Measurements from ENCODE around the gene LSM10.

The LSM10 gene

DNA sequence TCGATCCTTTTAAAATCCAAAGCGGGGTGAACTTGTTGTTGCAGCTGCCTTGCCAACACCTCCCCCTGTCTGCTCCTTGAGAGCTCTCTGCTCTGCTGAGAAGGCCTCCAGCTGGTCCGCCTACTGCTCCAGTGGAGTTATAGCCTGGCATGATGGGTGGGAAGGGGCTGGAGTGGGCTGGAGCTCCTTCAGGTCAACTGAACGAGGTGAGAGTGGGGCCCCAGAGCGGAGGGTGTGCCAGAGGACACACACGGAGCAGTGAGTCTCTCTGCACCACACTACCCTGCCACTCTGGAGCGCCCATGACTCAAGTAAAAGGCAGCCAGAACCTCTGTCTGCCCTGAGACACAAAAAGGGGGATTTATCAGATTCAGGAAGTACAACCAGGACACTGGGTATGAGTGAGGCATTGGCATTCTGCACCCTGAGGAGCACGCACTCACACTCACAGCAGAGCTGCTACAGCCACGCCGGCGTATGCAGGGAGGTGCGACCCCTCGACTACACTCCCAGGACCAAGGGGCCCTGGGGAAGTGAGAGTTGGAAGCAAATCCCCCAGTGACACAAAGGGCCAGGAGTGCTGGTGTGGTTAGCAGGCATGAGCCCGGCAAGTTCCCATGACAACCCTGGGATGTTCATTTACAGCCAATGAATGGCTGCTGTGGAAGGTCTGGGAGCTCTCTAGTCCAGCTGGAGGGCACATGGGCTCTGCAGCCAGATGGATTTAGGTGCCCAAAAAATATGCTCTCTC, 46.3 kb downstream of the LSM10 start:
- DNase-seq (ENCODE audit: low read depth) = no peak

DNA sequence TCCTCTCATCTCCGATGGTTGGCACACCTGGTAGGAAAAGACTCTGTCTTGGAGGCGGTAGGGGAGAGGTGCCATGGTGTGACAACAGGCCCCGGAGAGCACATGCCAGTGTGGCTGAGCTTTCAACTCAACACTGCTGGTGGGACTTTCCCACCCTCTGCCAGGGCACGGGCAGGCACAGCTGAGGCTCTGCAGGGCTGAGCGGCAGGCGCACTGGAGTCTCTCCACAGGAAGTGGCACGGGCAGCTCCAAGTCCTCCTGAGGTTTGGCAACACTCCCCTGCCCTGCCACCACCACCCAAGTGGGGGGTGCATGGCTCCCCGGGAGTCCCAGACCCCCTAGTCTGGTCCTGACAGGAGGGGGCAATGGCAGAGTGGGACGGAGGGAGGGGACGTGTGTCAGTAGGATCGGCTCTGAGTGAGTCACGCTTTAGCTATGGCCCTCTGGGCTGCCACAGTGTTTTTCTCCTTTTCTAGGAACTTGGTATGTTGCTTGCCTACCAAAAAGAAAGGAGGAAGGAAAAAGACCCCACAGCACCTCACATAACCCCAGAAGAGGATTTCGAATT, 47.0 kb downstream of the LSM10 start:
- no peak for DNase-seq (ENCODE audit: low read depth)

DNA sequence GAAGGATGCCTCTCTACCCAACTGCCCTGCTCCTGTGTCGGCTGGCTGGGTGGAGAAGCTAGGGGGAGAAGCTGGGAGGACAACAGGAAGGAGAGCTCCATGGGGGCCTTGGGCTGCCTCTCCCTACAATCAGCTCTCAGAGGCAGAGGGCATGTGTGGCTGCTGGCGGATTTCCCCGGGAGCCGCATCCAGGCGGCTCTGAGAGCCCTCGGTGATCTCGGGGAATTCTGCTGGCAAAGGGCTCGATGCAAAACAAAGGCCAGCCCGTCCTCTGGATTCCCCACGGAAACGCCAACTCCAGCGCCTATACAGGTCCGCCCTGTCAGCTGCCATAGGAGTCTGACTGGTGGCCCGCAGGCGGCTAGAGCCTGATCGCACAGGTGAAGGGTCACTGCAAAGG, 47.9 kb downstream of the LSM10 start:
- DNase-seq (ENCODE audit: low read depth) = no peak

DNA sequence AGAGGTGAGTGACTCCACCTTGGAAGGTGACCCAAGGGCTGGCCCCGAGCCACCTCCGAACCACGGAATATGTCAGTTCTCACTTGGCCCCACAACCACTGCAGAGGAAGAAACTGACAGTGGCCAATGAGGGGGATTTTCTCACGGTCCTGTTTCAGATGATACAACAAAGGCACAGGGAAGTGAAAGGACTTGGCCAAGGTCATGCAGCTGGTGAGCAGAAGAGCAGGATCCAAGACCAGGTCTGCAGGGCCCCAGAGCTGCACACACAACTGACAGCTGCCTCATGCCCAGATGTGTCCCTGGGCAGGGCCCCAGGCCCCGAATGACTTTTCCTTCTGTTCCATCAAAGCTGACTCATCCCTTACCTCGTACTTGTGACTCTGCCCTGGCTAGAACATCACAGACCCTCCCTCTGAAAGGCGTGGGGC, 48.5 kb downstream of the LSM10 start:
- DNase-seq (ENCODE audit: low read depth) = no peak

DNA sequence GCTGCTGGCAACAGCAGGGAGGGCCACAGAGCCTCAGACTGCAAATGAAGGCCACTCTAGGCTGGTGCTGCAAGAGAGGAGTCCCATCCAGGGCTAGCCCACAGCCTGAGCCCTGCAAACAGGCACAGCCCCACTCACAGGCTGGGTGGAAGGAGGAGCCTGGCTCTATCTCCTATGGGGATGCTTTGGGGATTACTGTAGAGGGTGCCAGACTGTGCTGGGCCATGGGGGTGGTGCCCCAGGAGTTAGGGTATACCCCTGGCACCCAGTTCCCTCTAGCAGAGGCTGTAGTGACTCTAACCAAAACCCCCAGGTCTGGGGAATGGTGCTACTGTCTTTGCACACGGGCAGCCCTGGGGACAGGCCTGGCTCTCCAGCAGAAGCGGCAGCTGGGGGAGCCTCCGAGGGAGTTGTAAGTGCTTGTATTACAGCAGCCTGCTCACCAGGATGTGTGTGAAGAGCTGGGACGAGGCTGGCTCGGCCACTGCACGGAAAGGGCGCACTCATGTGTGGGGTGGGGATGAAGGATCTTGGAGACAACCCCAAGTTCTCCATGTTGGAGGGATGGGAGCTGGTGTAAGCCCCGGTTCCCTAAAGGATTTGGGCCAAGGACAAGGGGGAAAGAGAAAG, 50.9 kb downstream of the LSM10 start:
- DNase-seq (ENCODE audit: low read depth) = no peak

DNA sequence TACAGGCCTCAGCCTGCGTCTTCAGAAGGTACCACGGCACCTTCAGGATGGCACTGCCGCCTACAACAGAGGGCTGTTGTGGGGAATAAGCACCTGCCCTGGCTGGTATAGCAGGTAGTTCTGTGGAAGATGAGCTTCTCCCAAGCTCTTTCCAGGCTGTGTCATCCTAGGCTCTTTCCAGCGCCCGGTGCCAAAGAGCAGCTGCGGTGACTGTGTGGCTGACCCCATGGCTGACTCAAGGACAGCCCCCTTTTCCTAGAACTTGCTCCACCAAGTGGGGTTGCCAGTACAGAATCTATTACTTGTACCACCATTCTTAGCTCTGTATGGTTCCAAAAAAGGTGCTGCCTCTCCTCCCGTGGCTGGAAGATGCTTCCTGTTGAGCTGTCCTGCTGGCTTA, 52.4 kb downstream of the LSM10 start:
- DNase-seq (ENCODE audit: low read depth) = no peak

DNA sequence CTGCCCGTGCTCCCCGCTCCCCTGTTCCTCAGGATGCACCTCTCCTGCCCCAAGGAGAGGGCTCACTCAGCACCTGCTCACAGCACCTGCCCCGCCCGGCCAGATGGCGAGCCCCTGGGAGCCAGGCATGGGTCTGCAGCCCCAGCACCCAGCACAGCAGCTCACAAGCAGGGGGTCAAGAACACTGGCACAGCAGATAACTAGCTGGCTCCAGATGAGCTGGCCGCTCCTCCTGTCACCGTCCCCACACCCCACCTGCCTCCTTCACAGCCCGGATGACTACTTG, 53.4 kb downstream of the LSM10 start:
- DNase-seq (ENCODE audit: low read depth) = no peak

DNA sequence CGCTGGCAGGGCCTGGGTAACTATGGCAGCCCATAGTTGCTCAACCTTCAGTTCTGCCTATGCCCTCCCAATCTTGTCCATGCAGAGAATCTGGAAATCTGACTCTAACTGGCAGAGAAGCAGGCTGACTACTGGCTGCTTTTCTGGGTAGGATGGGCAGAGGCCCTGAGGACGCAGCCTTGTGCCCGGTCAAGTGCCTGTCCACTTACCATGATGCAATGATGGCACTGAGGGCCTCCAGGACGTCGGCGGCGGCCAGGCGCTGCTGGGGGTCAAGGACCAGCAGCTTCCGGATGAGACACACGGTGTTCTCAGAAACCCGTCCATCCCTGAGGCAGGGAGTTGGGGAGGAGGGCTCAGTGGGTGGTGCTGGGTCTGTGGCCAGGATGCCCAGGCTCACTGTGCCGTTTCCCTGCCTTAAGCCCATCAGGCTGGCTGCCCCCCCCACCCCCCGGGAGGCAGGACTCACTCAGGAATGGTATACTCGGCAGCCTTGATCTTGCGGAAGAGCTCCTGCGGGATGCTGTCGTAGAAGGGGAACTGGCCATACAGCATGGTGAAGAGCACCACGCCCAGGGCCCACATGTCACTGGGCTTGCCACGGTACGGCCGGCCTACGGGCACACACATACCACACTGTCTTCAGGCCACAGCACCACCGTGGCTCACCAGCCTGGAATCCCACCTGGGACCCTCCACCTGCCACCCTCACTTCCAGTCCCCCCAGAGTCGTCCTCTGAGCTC, 53.9 kb downstream of the LSM10 start:
- DNase-seq (ENCODE audit: low read depth) = no peak

Data from stimulated activated CD8-positive, alpha-beta memory T cell treated with anti-CD3 and anti-CD28 coated beads, Interleukin-7, amount 100 ng/mL, for 24 hours (primary cell).